Measurements from ENCODE around the gene INPP5A.
"Not testable (repeated sequence)": the region's sequence is repeated elsewhere in the genome, so short reads cannot be mapped to it uniquely, and the experiment has no call there.

The INPP5A gene

DNA sequence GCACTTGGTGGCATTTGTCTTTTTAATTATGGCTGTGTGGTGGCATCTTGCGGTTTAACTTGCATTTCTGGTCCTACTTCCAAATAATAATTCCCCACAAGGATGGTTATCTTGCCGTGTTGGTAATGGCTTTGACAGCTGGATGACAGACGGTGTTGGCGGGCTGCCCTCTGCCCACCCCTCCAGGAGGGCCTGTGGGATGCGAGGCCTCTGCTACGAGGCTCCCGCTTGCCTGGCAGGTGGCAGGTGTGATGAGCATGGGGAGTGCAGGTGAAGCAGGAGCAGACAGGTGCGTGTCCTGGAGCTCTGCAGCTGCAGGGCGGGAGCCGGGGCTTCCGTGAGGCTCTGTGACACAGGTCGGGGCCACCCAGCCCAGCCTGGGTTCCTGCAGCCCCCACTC, 11.8 kb downstream of the INPP5A start:
- no peak for FAIRE-seq

DNA sequence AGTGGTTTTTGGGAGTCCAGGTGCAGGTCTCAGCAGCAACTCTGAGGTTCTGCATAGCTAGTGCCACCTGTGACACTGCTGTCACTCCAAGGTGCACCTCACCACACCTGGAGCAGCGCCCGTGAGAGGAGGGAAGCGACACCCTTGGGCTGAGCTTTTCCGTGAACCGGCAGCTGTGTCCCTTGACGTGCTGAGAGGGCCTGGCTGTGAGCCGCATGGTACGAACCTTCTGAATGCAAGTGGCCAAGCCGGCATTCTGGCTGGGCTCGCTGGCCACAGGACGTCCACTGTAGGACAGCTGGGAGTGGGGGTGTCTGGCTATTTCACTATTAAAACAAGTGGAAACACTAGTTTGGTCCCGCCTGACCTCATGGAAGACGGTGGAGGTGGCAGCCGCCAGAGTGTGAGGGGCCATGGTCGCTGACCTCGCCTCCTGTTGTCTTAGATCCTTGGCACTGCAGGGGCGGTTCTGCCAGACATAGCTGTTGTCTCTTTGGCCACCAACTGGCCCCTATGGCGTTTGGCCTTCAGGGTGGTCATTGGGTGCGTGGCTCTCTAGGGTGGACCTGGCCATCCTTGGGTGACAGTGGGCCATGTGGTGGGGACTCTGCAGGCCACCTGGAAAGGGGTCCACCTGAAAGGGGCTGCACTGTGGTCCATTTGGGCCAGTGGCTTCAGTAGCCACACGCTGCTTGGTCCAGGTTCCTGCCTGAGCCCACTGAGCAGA, 12.9 kb downstream of the INPP5A start:
- no peak for FAIRE-seq

DNA sequence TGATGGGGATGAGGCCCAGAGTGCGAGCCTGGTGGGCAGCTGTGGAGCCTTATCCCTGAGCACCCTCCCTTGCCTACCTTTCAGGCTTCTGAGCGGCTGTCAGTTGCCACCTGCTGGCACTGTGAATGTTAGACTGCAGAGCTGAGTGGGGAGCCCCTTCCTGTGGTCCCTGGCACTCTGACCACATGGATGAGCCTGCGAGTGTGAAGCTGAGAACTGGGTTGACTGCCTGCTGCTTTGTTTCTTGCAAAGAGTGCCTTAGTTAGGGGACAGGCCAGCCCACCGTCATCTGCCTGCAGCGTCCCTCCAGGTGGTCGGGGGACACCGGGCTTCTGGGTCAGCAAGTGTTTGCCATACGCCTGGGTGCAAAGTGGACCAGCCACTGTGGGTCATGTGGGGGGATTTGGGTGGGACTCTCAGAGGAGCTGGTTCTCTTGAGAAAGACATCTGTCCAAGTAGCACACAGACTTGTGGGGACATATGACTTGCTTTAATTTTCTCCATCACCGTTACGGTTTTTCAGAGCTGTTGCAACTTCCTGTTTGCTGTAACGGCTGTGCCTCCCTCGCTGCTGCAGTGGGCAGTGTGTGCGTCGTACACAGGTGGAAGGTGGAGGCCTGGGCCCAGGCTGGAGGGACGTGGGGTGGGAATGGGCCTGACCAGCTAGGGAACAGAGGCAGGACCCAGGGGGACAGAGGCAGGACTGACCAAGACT, 13.7 kb downstream of the INPP5A start:
- FAIRE-seq, result no peak

DNA sequence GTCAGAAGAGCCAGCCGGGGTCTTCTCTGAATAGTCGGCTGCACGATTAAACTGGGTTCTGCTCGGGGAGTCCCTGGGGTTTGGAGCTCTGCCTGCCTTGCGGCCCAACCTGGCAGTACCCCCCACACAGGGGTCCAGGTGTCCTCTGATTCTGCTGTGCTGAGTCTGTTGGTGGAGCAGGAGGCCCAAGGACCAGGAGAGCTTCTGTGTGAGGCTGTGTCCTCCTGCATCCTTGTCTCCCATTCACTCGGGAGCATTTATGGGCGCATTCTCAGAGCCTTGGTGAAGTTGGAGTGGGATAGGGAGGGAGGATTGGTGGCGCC, 14.2 kb downstream of the INPP5A start:
- FAIRE-seq, result no peak

DNA sequence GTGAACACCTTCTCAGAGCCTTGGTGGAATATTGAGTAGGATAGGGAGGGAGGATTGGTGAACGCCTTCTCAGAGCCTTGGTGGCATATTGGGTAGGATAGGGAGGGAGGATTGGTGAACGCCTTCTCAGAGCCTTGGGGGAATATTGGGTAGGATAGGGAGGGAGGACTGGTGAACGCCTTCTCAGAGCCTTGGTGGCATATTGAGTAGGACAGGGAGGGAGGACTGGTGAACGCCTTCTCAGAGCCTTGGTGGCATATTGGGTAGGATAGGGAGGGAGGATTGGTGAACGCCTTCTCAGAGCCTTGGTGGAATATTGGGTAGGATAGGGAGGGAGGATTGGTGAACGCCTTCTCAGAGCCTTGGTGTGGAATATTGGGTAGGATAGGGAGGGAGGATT, 15.0 kb downstream of the INPP5A start:
- not testable (repeated sequence) for FAIRE-seq

DNA sequence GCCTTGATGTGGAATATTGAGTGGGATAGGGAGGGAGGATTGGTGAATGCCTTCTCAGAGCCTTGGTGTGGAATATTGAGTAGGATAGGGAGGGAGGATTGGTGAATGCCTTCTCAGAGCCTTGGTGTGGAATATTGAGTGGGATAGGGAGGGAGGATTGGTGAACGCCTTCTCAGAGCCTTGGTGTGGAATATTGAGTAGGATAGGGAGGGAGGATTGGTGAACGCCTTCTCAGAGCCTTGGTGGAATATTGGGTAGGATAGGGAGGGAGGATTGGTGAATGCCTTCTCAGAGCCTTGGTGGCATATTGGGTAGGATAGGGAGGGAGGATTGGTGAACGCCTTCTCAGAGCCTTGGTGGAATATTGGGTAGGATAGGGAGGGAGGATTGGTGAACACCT, 16.0 kb downstream of the INPP5A start:
- not testable (repeated sequence) for FAIRE-seq

DNA sequence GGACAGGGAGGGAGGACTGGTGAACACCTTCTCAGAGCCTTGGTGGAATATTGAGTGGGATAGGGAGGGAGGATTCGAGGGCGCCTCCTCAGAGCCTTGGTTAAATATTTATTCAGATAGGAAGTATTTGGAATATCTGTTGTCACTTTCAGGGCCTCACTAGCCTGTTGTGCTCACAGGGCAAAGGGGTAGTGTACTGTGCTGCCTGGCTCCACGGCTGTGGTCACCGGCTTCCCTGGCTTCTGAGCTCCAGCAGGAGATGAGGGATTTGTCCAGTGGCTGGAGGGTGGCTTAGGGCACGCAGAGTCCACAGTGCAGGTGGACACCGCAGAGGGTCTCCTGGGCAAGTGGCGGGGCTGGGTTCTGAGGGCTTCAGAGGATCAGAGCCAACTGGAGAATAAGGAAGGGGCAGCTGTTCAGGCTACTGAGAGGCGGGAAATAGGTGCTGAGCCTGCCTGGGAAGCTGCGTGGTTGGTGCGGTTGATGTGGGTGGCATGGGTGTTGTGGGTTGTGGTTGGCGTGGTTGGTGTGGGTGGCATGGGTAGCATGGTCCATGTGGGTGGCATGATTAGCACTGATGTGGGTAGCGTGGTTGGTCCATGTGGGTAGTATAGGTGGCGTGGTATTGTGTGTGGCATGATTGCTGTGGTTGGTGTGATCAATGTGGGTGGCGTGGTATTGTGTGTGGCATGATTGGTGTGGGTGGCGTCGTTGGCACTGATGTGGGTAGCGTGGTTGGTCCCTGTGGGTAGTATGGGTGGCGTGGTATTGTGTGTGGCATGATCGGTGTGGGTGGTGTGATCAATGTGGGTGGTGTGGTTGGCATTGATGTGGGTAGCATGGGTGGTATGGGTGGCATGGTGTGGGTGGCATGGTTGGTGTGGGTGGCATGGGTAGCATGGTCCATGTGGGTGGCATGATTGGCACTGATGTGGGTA, 16.7 kb downstream of the INPP5A start:
- FAIRE-seq, result no peak

DNA sequence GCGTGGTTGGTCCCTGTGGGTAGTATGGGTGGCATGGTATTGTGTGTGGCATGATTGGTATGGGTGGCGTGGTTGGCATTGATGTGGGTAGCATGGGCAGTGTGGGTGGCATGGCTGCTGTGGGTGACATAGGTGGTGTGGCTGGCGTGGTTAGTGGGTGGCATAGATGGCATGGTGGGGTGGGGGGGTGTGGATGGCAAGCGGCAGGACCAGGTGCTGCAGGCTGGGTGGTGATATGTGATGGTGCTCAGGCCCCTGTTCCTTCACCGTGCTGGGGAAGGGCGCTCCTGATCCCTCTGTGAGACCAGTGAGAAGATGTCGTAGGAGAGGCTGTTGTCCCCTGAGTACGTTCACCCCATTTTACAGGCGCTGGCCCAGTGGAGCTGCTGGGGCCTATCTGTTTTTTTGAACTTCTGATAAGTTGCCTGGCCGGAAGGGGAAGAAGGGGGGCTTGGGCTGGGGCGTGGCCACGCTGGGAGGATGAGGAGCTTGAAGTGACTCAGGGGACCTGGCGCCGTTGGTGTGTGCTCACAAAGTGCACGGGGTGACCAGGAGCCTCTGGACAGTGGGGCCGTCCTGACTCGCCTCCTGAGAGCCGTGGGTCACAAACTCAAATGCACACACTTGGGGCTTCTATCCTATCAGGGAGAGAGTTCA, 17.5 kb downstream of the INPP5A start:
- no peak for FAIRE-seq

DNA sequence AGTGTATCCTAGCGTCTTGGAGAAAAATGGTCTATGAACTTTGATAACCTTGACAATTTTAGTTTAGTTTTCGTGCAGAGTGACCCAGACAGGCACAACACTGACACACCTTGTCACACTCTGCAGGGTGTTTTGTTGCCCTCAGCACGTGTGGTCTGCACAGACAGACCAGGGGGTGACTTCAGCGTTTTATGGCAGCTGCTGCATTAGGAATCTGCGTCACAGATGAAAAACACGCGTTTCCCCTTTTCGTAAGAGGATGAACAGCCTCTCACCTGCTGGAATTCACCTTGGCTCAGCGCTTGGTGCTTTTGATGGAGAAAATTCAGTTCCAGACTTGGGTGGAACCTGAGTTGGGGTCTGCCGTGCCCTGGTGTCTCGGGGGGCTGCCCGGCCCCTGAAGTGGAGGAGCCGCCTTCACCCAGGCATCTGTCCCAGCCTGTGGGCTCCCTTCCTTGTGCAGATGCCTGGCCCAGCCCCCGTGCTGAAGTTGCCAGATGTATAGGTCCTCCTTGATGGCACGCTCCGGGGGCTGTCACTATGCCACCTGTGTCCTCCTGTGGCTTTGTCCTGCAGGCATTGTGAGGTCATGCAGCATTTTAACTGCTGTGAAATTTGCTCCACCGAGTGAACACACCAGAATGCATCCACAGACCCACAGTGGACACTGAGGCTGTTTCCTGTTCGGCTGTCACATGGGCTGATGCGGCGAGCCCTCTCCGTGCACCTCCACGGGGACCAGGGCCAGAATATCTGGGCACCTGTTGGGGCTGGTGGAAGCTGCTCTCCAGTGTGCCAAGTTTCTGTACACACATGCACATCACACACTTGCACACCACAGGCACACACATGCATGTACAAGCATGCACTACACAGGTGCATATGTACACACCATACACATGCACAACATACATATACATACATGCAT, 18.3 kb downstream of the INPP5A start:
- FAIRE-seq, result no peak

DNA sequence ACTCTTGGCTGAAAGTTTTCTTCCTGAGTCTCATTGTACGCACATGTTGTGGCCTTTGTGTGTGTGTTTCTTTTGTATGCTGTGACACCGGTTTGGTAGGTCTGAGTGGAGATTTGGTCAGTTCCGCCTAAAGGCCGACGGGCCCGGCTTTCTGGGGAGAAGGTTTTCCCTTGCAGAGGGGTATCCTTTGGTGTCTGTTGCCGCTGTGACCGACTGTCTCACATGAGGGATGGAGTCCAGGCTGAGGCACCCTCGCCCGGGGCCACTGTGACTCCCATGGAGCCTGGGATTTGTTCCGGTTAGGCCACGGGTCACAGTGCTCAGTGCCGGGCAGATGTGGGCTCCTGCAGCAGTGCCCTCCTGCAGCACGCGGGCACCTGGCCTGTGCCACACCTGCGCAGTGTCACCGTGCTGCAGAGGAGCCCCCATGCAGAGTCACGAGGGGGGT, 19.4 kb downstream of the INPP5A start:
- no peak for FAIRE-seq

DNA sequence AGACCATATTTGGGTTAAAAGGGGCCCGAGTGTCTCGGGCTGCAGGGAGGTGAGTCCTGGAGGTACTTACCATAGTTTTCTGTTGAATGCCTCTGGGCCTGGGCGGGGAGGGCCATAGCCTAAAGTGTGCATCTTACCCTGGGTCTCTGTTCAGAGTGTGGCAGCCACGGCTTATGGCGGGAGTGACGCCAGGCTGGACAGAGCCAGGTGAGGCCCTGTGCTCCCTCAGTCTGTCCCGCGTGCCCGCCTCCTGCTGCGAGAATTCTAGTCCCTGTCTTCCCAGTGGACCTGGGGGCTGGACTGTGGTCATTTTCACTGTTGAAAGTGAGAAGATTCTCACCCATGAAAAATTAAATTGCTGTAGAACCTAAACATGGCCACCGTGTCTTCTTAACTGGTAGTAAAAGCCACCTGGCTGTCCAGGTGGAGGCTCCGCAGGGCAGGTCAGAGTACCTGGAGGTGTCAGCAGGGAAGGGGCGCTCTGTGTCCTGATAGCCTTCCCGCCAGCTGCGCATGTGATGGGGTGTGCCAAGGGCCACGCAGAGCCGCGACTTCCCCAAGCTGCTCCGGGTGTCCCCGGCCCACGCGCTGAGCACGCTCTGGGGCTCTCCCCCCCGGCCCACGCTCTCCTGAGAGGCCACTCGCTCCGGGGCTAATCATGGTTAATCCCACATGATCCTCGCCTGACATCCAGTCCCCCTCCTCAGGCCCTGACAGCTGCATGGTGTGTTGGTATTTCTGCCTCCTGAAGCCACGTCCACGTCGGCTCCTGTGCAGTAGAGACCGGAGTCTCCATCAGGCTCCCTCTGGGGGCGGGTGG, 20.3 kb downstream of the INPP5A start:
- FAIRE-seq, result no peak

DNA sequence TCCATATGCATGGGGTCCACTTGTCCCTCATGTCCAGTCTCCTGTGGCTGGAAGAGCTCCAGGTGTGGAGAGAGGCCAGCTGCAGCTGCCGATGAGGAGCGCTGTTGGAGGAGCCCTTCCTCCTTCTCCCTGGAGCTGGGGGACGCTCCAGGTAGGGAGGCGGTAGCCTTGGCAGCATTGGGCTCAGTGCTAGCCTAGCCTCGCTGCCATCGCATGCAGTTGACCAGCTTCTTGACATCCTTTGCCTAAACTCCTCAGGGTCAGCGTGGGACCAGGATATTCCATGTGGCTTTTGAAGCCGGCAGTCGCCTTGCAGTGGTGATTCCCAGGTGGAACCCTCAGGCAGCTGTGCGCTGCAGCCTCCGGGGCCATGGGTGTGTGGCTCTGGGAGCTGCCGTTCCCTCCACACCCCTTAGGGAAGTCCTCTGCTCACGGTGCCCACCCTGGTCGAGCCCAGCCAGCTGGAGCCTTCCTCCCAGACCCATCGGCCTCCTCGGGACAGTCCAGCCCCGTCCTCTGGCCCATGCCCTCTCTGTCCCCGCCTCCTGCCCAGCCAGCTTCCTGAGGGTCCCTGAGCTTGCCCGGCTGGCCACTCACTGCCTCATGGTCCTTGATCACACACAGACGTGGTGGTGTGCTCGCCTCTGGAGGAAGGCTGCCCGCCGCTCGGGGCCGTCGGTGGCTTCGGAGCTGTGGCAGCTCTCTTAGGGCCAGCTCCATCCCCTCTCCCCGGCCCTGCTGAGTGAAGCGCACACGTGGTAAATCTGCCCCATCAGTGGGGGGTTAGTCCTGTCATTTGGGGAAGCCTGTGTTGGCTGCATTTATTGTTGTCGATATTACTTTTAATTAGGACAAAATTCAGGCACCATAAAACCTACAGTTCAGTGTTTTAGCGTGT, 21.2 kb downstream of the INPP5A start:
- no peak for FAIRE-seq

DNA sequence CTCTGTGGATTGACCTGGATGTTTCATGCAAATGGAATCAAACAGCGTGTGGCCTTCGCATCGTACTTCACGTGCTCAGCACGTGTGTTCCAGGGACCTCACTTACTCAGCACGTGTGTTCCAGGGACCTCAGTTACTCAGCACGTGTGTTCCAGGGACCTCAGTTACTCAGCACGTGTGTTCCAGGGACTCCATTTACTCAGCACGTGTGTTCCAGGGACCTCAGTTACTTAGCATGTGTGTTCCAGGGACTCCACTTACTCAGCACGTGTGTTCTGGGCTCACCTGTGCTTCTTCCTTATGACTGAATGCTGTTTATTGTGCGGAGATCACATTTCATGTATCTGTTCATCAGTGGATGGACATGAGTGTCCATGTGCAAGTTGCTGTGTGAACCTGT, 22.0 kb downstream of the INPP5A start:
- FAIRE-seq, result no peak

DNA sequence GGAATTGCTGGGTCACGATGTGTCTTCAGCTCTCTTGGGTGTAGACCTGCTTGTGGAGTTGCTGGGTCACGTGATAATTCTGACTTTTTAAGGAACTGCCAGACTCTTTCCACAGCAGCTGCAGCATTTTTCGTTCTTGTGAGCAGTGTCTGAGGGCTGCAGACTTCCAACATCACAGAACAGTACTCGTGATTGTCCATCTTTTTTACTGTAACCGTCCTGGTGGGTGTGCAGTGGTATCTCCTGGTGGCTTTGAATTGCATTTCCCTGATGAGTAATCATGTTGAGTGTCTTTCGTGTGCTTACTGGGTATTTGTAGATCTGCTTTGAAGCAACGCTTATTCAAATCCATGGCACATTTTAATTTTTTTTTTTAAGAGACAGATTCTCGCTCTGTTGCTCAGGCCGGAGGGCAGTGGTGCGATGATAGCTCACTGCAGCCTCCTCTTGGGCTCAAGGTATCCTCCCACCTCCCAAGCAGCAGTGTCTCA, 22.7 kb downstream of the INPP5A start:
- FAIRE-seq, result no peak

DNA sequence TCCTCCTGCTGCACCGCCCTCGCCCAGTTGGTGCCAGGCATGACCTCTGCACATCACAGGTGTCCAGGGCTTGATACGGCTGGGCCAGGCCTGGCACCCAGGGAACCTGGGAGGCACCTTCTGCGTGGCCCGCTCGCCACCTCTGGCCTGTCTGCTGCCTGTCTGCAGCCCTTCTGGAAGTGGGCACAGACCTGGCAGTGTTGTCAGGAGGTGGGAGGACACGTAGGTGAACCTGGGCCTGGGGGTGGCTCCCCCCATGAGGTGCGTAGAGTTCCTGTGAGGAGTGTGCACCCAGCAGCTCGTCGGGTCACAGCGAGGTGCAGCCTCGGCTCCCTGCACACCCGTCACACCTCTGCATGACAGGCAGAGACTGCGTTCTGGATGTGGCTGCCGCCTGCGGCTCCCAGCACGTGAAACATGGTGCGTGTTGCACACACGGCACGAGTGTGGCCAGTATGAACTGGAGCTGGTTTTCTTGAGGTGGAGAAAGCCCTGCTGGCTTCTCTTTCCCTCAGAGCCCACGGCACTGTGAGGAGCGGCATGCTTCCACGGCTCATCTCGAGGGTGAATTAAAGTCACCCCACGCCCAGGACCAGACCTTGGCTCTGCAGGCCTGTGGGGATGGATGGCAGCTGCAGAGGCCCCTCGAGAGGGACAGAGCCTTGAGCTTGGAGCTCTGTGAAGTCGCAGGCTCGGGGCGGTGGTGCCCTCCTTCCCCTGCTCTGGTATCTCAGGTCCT, 24.8 kb downstream of the INPP5A start:
- FAIRE-seq, result no peak

DNA sequence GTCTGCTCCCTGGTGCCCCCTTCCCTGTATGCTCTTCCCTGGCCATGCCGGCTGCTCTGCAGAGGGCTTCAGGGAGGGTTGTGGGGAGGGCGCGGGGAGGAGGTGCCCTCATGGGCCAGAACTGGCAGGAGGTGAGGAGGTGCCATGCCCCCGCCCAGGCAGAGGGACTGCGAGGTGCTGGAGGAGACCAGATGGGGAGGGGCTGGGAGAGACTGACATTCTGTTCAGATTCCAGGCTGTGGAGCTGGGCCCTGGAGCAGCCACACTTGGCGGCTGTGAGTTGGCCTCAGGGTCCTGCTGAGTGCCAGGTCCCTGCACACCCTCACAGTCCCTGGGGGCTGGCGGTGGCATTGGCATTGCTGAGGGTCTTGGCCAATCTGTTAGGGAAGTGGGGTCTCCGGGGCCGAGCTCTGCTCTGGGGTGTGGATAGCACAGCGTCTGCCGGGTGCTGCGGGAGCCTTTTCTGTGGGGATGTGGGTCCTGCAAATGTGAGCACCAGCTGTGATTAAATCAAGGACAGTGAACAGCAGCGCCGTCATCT, 25.4 kb downstream of the INPP5A start:
- FAIRE-seq, result no peak

DNA sequence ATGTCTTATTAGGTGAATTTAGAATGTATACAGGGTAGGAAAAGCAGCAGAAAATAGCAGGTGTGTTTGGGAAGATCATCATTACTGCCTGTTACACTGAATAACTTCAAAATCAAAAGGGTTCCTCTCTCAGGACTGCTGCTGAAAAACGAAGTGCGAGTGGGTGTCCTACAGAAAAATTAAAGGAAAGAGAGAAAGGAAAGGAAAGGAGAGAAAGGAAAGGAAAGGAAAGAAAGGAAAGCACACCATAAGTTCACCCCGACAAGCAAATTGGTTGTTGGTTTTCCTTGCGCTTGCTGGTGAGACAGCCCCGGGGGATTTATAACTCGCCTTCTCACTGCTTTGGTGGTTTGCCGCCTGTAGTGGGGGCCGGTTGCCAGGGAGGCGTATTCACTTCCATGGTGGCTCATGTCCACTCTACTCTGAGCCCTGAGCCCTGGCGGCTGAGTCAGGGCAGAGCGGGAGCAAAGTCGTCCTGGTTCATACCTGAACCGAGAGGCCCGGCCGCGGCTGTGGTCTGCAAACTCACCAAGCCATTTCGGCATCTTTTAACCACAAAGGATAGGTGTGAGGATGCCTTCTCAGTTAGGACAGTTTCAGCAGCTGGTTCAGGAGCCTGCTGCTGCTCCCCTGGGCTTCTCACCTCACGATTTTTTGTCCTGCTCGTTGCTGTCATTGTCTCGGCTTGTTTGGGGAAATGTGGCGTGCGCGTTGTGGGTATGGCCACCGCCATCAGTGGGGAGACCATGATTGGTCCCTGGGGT, 26.1 kb downstream of the INPP5A start:
- no peak for FAIRE-seq

DNA sequence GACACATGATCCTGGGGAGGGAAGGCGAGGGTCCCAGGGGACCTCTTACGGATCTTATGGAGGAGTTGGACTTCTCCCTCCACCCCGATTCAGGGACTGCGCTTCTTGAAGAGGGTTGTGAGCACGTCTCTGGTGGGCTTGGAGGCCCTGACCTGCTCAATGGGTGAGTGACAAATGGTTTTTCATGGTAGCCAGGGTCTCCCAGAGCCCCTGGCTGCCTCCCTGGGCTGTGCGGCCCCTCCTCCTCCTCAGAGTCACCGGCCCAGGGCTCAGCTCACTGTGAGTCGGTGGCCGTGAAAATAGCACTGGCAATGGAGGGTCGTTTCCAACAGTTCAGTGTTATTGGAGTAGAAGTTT, 26.6 kb downstream of the INPP5A start:
- no peak for FAIRE-seq

Measured in islet of Langerhans (tissue), 1 donor.